Umbilical cord (tissue), 2 donors: Measurements from ENCODE around the gene FAR2. TPM values are rescaled to one million over a fixed set of nuclear protein-coding genes. Genes with fewer than 3 reads are reported as not detected.

Experiments
- DNase-seq: peaks from one replicate; pipeline ENCODE4 v3.0.0-alpha.2; 2015; ENCODE audit warnings: low spot score
- total RNA-seq: library from RNA; depleted of rRNA; stranded (reverse); fragments of >200 nt; gene quantifications from one replicate; pipeline ENCODE4 v1.2.3, GENCODE V29; 2014; ENCODE audit warnings: low replicate concordance; ENCODE audit not compliant: insufficient read depth

The FAR2 gene
- total RNA-seq, 1 donor from 2014 or later: 26.0 TPM

- no peak for DNase-seq
Observed at GRCh38 chr12:29201746-29202145, 52.7 kb downstream of the FAR2 start.

GRCh38 chr12:29204521-29204920 is 55.4 kb downstream of the FAR2 start:
- no peak for DNase-seq

- DNase-seq: peak; percentile 40
Observed at GRCh38 chr12:29207120-29207519, 58.0 kb downstream of the FAR2 start.

GRCh38 chr12:29208060-29208459 is 59.0 kb downstream of the FAR2 start:
- peak; percentile 30 for DNase-seq

- no peak for DNase-seq
Observed at GRCh38 chr12:29208936-29209701, 60.0 kb downstream of the FAR2 start.

- no peak for DNase-seq
Observed at GRCh38 chr12:29211696-29212095, 62.6 kb downstream of the FAR2 start.

GRCh38 chr12:29212682-29213403 is 63.8 kb downstream of the FAR2 start:
- DNase-seq: no peak

GRCh38 chr12:29216266-29216665 is 67.2 kb downstream of the FAR2 start:
- no peak for DNase-seq

- peak; percentile 47 for DNase-seq
Observed at GRCh38 chr12:29216797-29217575, 67.9 kb downstream of the FAR2 start.

- DNase-seq: no peak
Observed at GRCh38 chr12:29220632-29221336, 71.7 kb downstream of the FAR2 start.

GRCh38 chr12:29222200-29222599 is 73.1 kb downstream of the FAR2 start:
- no peak for DNase-seq

- no peak for DNase-seq
Observed at GRCh38 chr12:29223426-29223825, 74.3 kb downstream of the FAR2 start.

- DNase-seq: no peak
Observed at GRCh38 chr12:29223956-29224543, 75.0 kb downstream of the FAR2 start.

GRCh38 chr12:29224572-29224971 is 75.5 kb downstream of the FAR2 start:
- DNase-seq: peak; percentile 40

- no peak for DNase-seq
Observed at GRCh38 chr12:29225834-29226233, 76.8 kb downstream of the FAR2 start.

GRCh38 chr12:29226616-29227015 is 77.5 kb downstream of the FAR2 start:
- no peak for DNase-seq

GRCh38 chr12:29228474-29229157 is 79.5 kb downstream of the FAR2 start:
- DNase-seq: no peak

- no peak for DNase-seq
Observed at GRCh38 chr12:29229158-29229505, 80.1 kb downstream of the FAR2 start.

GRCh38 chr12:29229937-29230336 is 80.9 kb downstream of the FAR2 start:
- DNase-seq: no peak

GRCh38 chr12:29230800-29231560 is 81.9 kb downstream of the FAR2 start:
- no peak for DNase-seq
